Measurements from ENCODE around the gene NLGN4Y.
"Not testable (repeated sequence)": the region's sequence is repeated elsewhere in the genome, so short reads cannot be mapped to it uniquely, and the experiment has no call there.

Gene NLGN4Y

GRCh38 chrY:14829366-14829885 is 305.1 kb downstream of the NLGN4Y start:
- H3K9me3 ChIP-seq (ENCODE audit: low read depth, low read length) = no peaks in the 10 kb centered on the region
- no peak overlapping the region for H3K27ac ChIP-seq
- no peak overlapping the region for H3K4me3 ChIP-seq
- H3K36me3 ChIP-seq (ENCODE audit: insufficient read depth, low read length) = no peaks in the 10 kb centered on the region
- no peak for DNase-seq (ENCODE audit: low read depth, low spot score)
- no peak overlapping the region for H3K9ac ChIP-seq (ENCODE audit: insufficient read length)
- TF ChIP-seq EZH2 (IDR thresholded peaks at IDR 0.05) = no peak
- TF ChIP-seq POLR2AphosphoS5 (IDR thresholded peaks at IDR 0.05; ENCODE audit: borderline replicate concordance, low read depth, low read length) = no peak
- TF ChIP-seq FOXP2 (optimal IDR thresholded peaks at IDR 0.05; ENCODE audit: control extremely low read depth, extremely low read length, insufficient read depth) = no peak

GRCh38 chrY:14834103-14835060 is 310.1 kb downstream of the NLGN4Y start:
- TF ChIP-seq EZH2 (IDR thresholded peaks at IDR 0.05) (no peak), POLR2AphosphoS5 (IDR thresholded peaks at IDR 0.05; ENCODE audit: borderline replicate concordance, low read depth, low read length) (no peak), FOXP2 (optimal IDR thresholded peaks at IDR 0.05; ENCODE audit: control extremely low read depth, extremely low read length, insufficient read depth) (no peak)
- Histone ChIP-seq H3K36me3 (ENCODE audit: insufficient read depth, low read length) (no peaks in the 10 kb centered on the region), H3K9ac (ENCODE audit: insufficient read length) (no peak overlapping the region), H3K4me3 (no peak overlapping the region), H3K27ac (no peak overlapping the region), H3K9me3 (ENCODE audit: low read depth, low read length) (no peaks in the 10 kb centered on the region)
- no peak for DNase-seq (ENCODE audit: low read depth, low spot score)

GRCh38 chrY:14837466-14837865 is 313.1 kb downstream of the NLGN4Y start:
- H3K9ac ChIP-seq (ENCODE audit: insufficient read length) = no peak overlapping the region
- TF ChIP-seq EZH2 (IDR thresholded peaks at IDR 0.05) (no peak), FOXP2 (optimal IDR thresholded peaks at IDR 0.05; ENCODE audit: control extremely low read depth, extremely low read length, insufficient read depth) (no peak), POLR2AphosphoS5 (IDR thresholded peaks at IDR 0.05; ENCODE audit: borderline replicate concordance, low read depth, low read length) (no peak)
- H3K9me3 ChIP-seq (ENCODE audit: low read depth, low read length) = no peaks in the 10 kb centered on the region
- H3K27ac ChIP-seq = no peak overlapping the region
- DNase-seq (ENCODE audit: low read depth, low spot score) = no peak
- no peaks in the 10 kb centered on the region for H3K36me3 ChIP-seq (ENCODE audit: insufficient read depth, low read length)
- no peak overlapping the region for H3K4me3 ChIP-seq

DNA sequence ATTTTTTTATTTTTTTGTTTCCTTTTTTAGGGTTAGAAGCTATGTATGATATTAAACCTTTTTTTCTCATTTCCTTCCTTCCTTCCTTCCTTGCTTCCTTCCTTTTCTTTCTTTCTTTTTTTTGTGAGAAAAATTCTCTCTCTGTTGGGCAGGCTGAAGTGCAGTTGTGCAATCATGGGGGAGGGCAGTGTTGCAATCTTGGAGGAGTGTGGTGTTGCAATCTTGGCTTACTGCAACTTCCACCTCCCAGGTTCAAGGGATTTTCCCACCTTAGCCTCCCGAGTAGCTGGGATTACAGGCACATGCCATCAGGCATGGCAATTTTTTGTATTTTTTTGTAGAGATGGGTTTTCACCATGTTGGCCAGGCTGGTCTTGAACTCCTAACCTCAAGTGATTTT is 326.4 kb downstream of the NLGN4Y start:
- no peaks in the 10 kb centered on the region for H3K36me3 ChIP-seq (ENCODE audit: insufficient read depth, low read length)
- no peaks in the 10 kb centered on the region for H3K9me3 ChIP-seq (ENCODE audit: low read depth, low read length)
- TF ChIP-seq FOXP2 (optimal IDR thresholded peaks at IDR 0.05; ENCODE audit: control extremely low read depth, extremely low read length, insufficient read depth) (no peak), POLR2AphosphoS5 (IDR thresholded peaks at IDR 0.05; ENCODE audit: borderline replicate concordance, low read depth, low read length) (no peak), EZH2 (IDR thresholded peaks at IDR 0.05) (no peak)
- DNase-seq (ENCODE audit: low read depth, low spot score) = no peak
- no peak overlapping the region for H3K9ac ChIP-seq (ENCODE audit: insufficient read length)
- no peak overlapping the region for H3K27ac ChIP-seq
- no peak overlapping the region for H3K4me3 ChIP-seq

DNA sequence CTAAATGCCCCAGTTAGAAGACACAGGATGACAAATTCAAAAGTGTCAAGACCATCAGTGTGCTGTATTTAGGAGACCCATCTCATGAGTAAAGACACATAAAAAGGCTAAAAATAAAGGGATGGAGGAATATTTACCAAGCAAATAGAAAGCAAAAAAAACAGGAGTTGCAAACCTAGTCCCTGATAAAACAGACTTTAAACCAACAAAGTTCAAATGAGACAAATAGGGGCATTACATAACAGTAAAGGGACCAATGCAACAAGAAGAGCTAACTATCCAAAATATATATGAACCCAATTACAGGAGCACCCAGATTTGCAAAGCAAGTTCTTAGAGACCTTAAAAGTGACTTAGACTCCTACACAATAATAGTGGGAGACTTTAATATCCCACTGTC is 336.1 kb downstream of the NLGN4Y start:
- TF ChIP-seq FOXP2 (optimal IDR thresholded peaks at IDR 0.05; ENCODE audit: control extremely low read depth, extremely low read length, insufficient read depth) (no peak), POLR2AphosphoS5 (IDR thresholded peaks at IDR 0.05; ENCODE audit: borderline replicate concordance, low read depth, low read length) (no peak), EZH2 (IDR thresholded peaks at IDR 0.05) (no peak)
- no peak for DNase-seq (ENCODE audit: low read depth, low spot score)

DNA sequence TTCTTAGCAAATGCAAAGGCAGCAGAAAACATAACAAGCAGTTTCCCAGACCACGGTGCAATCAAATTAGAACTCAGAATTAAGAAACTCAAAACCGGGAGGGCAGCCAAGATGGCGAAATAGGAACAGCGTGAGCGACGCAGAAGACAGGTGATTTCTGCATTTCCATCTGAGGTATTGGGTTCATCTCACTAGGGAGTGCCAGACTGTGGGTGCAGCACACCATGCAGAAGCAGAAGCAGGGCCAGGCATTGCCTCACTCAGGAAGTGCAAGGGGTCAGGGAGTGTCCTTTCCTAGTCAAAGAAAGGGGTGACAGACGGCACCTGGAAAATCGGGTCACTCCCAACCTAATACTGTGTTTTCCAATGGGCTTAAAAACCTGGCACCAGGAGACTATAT is 336.7 kb downstream of the NLGN4Y start:
- not testable (repeated sequence) for H3K9me3 ChIP-seq (ENCODE audit: low read depth, low read length); H3K4me3 ChIP-seq; H3K36me3 ChIP-seq (ENCODE audit: insufficient read depth, low read length); H3K9ac ChIP-seq (ENCODE audit: insufficient read length); DNase-seq (ENCODE audit: low read depth, low spot score); H3K27ac ChIP-seq

More for the DNA sequence above, 336.1 kb downstream of the NLGN4Y start:
- Histone ChIP-seq H3K27ac (no peak overlapping the region), H3K4me3 (no peak overlapping the region), H3K9me3 (ENCODE audit: low read depth, low read length) (no peaks in the 10 kb centered on the region), H3K9ac (ENCODE audit: insufficient read length) (no peak overlapping the region), H3K36me3 (ENCODE audit: insufficient read depth, low read length) (no peaks in the 10 kb centered on the region)

GRCh38 chrY:14871971-14872370 is 347.6 kb downstream of the NLGN4Y start:
- no peak overlapping the region for H3K4me3 ChIP-seq
- DNase-seq (ENCODE audit: low read depth, low spot score) = no peak
- TF ChIP-seq POLR2AphosphoS5 (IDR thresholded peaks at IDR 0.05; ENCODE audit: borderline replicate concordance, low read depth, low read length) (no peak), EZH2 (IDR thresholded peaks at IDR 0.05) (no peak), FOXP2 (optimal IDR thresholded peaks at IDR 0.05; ENCODE audit: control extremely low read depth, extremely low read length, insufficient read depth) (no peak)

More at GRCh38 chrY:14871971-14872370, 347.6 kb downstream of the NLGN4Y start:
- no peak overlapping the region for H3K27ac ChIP-seq
- H3K36me3 ChIP-seq (ENCODE audit: insufficient read depth, low read length) = no peaks in the 10 kb centered on the region
- no peaks in the 10 kb centered on the region for H3K9me3 ChIP-seq (ENCODE audit: low read depth, low read length)
- H3K9ac ChIP-seq (ENCODE audit: insufficient read length) = no peak overlapping the region

Measured in SK-N-MC (cell line).